Heart left ventricle (tissue), 16 donors: ENCODE measurements around the gene SLC9A3. TPM values are rescaled to one million over a fixed set of nuclear protein-coding genes. Genes with fewer than 3 reads are reported as not detected.

ENCODE experiments used
- ATAC-seq, 4 donors: fragments of 200-7000 bp; cut with Tn5 transposase; one replicate each; pipeline ENCODE4 v1.9.1; 2020 to 2022; ENCODE audit warnings: moderate library complexity in 4 of 4, mild to moderate bottlenecking in 3 of 4, moderate number of reproducible peaks in 1 of 4
- DNase-seq, 5 donors: peaks; one replicate each; pipeline ENCODE4 v3.0.0-alpha.2; 2020
- H3K27ac ChIP-seq, 12 donors: fragments of 200-600 bp; sonication (generic) in 4 of 12; one replicate each; pipeline versions ENCODE4 v1.5.0 to v1.8.0; 2016 to 2022; ENCODE audit warnings: mild to moderate bottlenecking in 2 of 12
- H3K27me3 ChIP-seq, 9 donors: fragments of 200-600 bp; sonication (generic) in 2 of 9; one replicate each; pipeline versions ENCODE4 v1.5.1 to v1.8.0; 2016 to 2022; ENCODE audit warnings: mild to moderate bottlenecking in 3 of 9
- H3K36me3 ChIP-seq, 9 donors: fragments of 200-600 bp; sonication (generic) in 2 of 9; one replicate each; pipeline versions ENCODE4 v1.5.0 to v1.8.0; 2018 to 2022; ENCODE audit warnings: mild to moderate bottlenecking in 2 of 9
- H3K4me1 ChIP-seq, 12 donors: fragments of 200-600 bp; sonication (generic) in 4 of 12; one replicate each; pipeline versions ENCODE4 v1.5.0 to v1.8.0; 2016 to 2022; ENCODE audit warnings: mild to moderate bottlenecking in 3 of 12
- H3K4me3 ChIP-seq, 12 donors: fragments of 200-600 bp; sonication (generic) in 4 of 12; one replicate each; pipeline versions ENCODE4 v1.5.0 to v1.8.0; 2017 to 2022; ENCODE audit warnings: mild to moderate bottlenecking in 9 of 12, moderate library complexity in 4 of 12
- H3K9me3 ChIP-seq, 12 donors: fragments of 200-600 bp; sonication (generic) in 4 of 12; one replicate each; pipeline versions ENCODE4 v1.5.0 to v1.8.0; 2016 to 2022; ENCODE audit warnings: mild to moderate bottlenecking in 1 of 12
- POLR2A ChIP-seq, 2 donors: fragments of 450-650 bp; IDR thresholded peaks; one replicate each; pipeline ENCODE4 v1.6.1; 2017; ENCODE audit warnings: antibody characterized with exemption in 2 of 2, mild to moderate bottlenecking in 2 of 2, moderate library complexity in 2 of 2
- WGBS, 4 donors: extraction: QIAGEN DNeasy Blood & Tissue Kit in 2 of 4; methylation state at CpG; one replicate each; pipeline versions ENCODE4 v1.1.5 to v1.1.7; 2013 to 2018; 5-methylcytosine and 5-hydroxymethylcytosine counted together
- intact Hi-C, 10 donors: fragments of 100-400 bp; cut with DNase I; formaldehyde crosslinking; loops; one replicate each; pipeline versions ENCODE4 v1.11.1 to v1.14.2; 2022
- polyA plus RNA-seq, 2 donors: library from polyadenylated mRNA; stranded (reverse); fragments of 200-250 nt; gene quantifications; one replicate each; pipeline ENCODE4 v1.2.3, GENCODE V29; 2013
- total RNA-seq, 9 donors: library from RNA; depleted of rRNA in 2 of 9; stranded (reverse); fragments of >200 nt in 2 of 9; fragmentation: NEBNext Ultra II Directional in 3 of 9; extraction: Animal tissue kit (Norgen Biotek cat#: 25700) in 3 of 9; gene quantifications; one replicate each; pipeline versions ENCODE4 v1.1.0 to v1.2.4, GENCODE V29; 2016 to 2023
- TF ChIP-seq, protein P1 (sequence below), 12 donors: fragments of 200-600 bp; sonication (generic) in 4 of 12; IDR thresholded peaks; one replicate each; pipeline versions ENCODE4 v1.5.0 to v1.8.0; 2018 to 2022; ENCODE audit warnings: antibody characterized with exemption in 12 of 12, mild to moderate bottlenecking in 5 of 12
- donor health status: ischemic (EF 13 %, LVEDD 7.1; RV severe dilation, severe dysfunction).
- donor health status: healthy with polysubstance abuse.
- donor health status: DM: no; HTN: yes; CAD: no.
- donor health status: DM: no; HTN: no; CAD: no.
- donor health status: ischemic (EF 25% LVEDD 6.9; RV normal size, moderate dysfunction).
- donor health status: ischemic (EF 25% LVEDD 5.7; RV mildly dilated, moderate dysfunction).
- donor health status: healthy.
- donor health status: DM: yes; HTN: yes; CAD: no.
- donor health status: ischemic (EF 35%, LVEDD 5.7; RV mildly dilated, moderate dysfunction).
- donor health status: nonischemic (EF 11% LVEDD 7.7; RV severe dilation, severe dysfunction).
- donor health status: DM: yes; HTN: yes; CAD: no.
- donor health status: PGD.
- donor health status: ischemic (EF 29% LVEDD 5.4; RV normal size, mild dysfunction).
- donor health status: nonischemic (EF 23%, LVEDD 6.1; RV moderate dilation, normal function).

SLC9A3 gene
- total and polyA plus RNA-seq, 11 donors: 0.50 to 3.8 (median 1.0) TPM

DNA sequence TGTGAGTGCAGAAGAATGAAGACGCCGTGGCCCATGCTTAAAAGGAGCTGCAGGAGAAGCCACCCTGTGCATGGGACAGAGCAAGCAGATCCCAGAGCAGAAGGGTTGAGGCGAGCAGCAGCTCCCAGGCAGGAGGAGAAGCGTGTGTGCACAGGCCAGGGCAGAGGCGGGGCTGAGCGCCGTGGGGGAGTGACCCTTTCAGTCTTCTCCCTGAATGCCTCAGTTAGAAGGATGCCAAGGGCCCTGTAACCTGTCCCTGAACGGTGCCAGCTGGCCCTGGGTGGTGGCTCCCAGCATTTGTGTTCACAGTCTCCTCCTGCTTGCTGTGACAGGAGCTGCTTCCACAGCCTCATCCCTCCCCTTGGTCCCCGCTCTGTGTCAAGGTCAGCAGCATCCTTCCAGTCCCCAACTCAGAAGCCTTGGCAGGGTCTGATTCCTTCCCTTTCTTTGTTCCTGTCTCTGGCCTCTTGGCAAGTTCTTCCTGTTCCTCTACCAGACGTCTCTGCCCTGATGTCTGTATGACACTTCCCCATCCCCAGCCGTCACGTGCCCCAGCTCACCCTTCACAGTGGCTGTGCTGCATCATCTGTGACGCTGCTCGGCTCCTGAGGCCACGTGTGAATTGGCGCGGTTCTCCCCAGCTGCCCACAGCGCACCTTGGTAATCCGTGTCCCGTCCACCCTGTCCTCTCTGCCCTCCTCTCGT is 76.0 kb downstream of the SLC9A3 start:
- WGBS, 4 donors: 88 to 92% (median 89%) methylated on average over 21 of the region's 21 CpGs
- TF ChIP-seq POLR2A (IDR thresholded peaks at IDR 0.05): no peak
- TF ChIP-seq, protein P1, sequence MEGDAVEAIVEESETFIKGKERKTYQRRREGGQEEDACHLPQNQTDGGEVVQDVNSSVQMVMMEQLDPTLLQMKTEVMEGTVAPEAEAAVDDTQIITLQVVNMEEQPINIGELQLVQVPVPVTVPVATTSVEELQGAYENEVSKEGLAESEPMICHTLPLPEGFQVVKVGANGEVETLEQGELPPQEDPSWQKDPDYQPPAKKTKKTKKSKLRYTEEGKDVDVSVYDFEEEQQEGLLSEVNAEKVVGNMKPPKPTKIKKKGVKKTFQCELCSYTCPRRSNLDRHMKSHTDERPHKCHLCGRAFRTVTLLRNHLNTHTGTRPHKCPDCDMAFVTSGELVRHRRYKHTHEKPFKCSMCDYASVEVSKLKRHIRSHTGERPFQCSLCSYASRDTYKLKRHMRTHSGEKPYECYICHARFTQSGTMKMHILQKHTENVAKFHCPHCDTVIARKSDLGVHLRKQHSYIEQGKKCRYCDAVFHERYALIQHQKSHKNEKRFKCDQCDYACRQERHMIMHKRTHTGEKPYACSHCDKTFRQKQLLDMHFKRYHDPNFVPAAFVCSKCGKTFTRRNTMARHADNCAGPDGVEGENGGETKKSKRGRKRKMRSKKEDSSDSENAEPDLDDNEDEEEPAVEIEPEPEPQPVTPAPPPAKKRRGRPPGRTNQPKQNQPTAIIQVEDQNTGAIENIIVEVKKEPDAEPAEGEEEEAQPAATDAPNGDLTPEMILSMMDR (IDR thresholded peaks at IDR 0.05): no peak
- Histone ChIP-seq H3K4me1 (peaks cover 3 to 35% (median 8%) of the 10 kb centered on the region in 12 donors), H3K27ac (peak overlapping the region in 1 of 12 donors; percentile 66), H3K9me3 (peaks cover 0 to 26% (median 13%) of the 10 kb centered on the region in 12 donors), H3K4me3 (no peak overlapping the region), H3K27me3 (no peaks in the 10 kb centered on the region), H3K36me3 (peaks cover 0 to 75% (median 67%) of the 10 kb centered on the region in 9 donors)
- ATAC-seq (peak in 3 of 4 donors; percentile 9 to 85 (median 76)), DNase-seq (peak in 4 of 5 donors; percentile 44 to 81 (median 51))
- intact Hi-C loops: loop anchor here in 5 of 10 donors (10.0 kb wide), 1 partner anchor 457 kb away; no protein-coding TSS in a partner anchor

DNA sequence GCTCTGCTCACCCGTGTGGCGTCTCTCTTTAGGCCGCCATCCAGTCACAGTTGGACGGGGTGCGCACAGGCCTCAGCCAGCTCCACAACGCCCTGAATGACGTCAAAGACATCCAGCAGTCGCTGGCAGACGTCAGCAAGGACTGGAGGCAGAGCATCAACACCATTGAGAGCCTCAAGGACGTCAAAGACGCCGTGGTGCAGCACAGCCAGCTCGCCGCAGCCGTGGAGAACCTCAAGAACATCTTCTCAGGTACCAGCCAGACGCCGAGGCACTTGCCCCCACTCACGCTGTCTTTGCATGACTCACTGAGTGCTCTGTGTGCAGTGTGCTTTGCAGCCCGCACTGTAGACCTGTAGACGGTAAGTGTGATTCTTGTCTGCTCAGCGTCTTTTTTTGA is 76.7 kb downstream of the SLC9A3 start:
- DNase-seq: peak in 3 of 5 donors; percentile 12 to 52 (median 14)
- WGBS, 4 donors: 89 to 94% (median 94%) methylated on average over 19 to 21 of the region's 21 CpGs
- intact Hi-C loops: loop anchor here in 5 of 10 donors (10.0 kb wide), 1 partner anchor 457 kb away; no protein-coding TSS in a partner anchor
- TF ChIP-seq, protein P1 (IDR thresholded peaks at IDR 0.05): no peak
- no peak for TF ChIP-seq POLR2A (IDR thresholded peaks at IDR 0.05)
- H3K36me3 ChIP-seq: peaks cover 0 to 68% (median 60%) of the 10 kb centered on the region in 9 donors
- H3K27me3 ChIP-seq: no peaks in the 10 kb centered on the region
- peaks cover 0 to 21% (median 13%) of the 10 kb centered on the region in 12 donors for H3K9me3 ChIP-seq
- peak overlapping the region in 1 of 12 donors; percentile 66 for H3K27ac ChIP-seq
- ATAC-seq: no peak
- no peak overlapping the region for H3K4me3 ChIP-seq
- H3K4me1 ChIP-seq: peaks cover 4 to 35% (median 8%) of the 10 kb centered on the region in 12 donors

DNA sequence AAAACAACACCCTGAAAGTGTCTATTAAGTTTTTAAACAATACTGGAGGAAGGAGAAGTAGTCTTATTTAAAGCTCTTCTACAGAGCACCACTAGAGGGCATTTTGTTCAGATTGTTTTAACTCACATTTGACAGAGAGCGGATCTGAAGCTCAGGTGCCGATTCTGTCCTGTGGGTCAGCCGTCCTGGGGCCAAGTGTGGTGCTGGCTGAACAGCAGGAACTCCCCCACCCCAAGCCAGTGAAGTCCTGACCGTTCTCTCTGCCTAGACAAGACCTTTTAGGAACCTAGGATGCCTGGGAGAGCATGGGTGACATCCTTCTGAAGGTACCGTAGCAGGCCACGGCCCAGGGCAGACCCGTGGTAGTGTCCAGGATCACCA is 77.4 kb downstream of the SLC9A3 start:
- Histone ChIP-seq H3K27me3 (no peaks in the 10 kb centered on the region), H3K4me3 (no peak overlapping the region), H3K4me1 (peaks cover 6 to 42% (median 14%) of the 10 kb centered on the region in 12 donors), H3K27ac (peak overlapping the region in 1 of 12 donors; percentile 66), H3K36me3 (peaks cover 0 to 62% (median 53%) of the 10 kb centered on the region in 9 donors), H3K9me3 (peaks cover 0 to 15% (median 8%) of the 10 kb centered on the region in 12 donors)
- DNase-seq (peak in 2 of 5 donors; percentile 16 to 32), ATAC-seq (no peak)
- WGBS, 4 donors: 53 to 58% (median 58%) methylated on average over 7 of the region's 7 CpGs
- intact Hi-C loops: loop anchor here in 5 of 10 donors (10.0 kb wide), 1 partner anchor 458 kb away; no protein-coding TSS in a partner anchor
- TF ChIP-seq POLR2A (IDR thresholded peaks at IDR 0.05): no peak
- TF ChIP-seq, protein P1 (IDR thresholded peaks at IDR 0.05): peak; percentile 30 to 67 (median 52)
